Upper lobe of right lung (tissue), 1 donor: ENCODE measurements around the gene ANKMY1. TPM values are rescaled to one million over a fixed set of nuclear protein-coding genes. Genes with fewer than 3 reads are reported as not detected.

Experiments
- ATAC-seq: fragments of 200-7000 bp; cut with Tn5 transposase; one replicate; pipeline ENCODE4 v1.9.1; 2020; ENCODE audit warnings: mild to moderate bottlenecking, moderate library complexity
- DNase-seq: peaks from one replicate; pipeline ENCODE4 v3.0.0-alpha.2; 2020
- H3K27ac ChIP-seq: fragments of 200-600 bp; one replicate; pipeline ENCODE4 v1.8.0; 2022
- H3K27me3 ChIP-seq: fragments of 200-600 bp; one replicate; pipeline ENCODE4 v1.8.0; 2022; ENCODE audit warnings: mild to moderate bottlenecking
- H3K36me3 ChIP-seq: fragments of 200-600 bp; one replicate; pipeline ENCODE4 v1.8.0; 2022
- H3K4me1 ChIP-seq: fragments of 200-600 bp; one replicate; pipeline ENCODE4 v1.8.0; 2022
- H3K4me3 ChIP-seq: fragments of 200-600 bp; one replicate; pipeline ENCODE4 v1.8.0; 2022; ENCODE audit warnings: mild to moderate bottlenecking
- H3K9me3 ChIP-seq: fragments of 200-600 bp; one replicate; pipeline ENCODE4 v1.8.0; 2022
- CTCF ChIP-seq: fragments of 200-600 bp; IDR thresholded peaks from one replicate; pipeline ENCODE4 v1.8.0; 2022; ENCODE audit warnings: antibody characterized with exemption
- intact Hi-C: fragments of 100-400 bp; cut with DNase I; formaldehyde crosslinking; loops from one replicate; pipeline ENCODE4 v1.11.0; 2022
- total RNA-seq: library from RNA; stranded (reverse); fragmentation: NEBNext Ultra II Directional; extraction: Animal tissue kit (Norgen Biotek cat#: 25700); gene quantifications from one replicate; pipeline ENCODE4 v1.2.1, GENCODE V29; 2021
- donor health status: DM: no; HTN: yes; CAD: no; lungs with severe emphysema.

The ANKMY1 gene
- total RNA-seq, 1 donor from 2014 or later, result 19.3 TPM

GRCh38 chr2:240589375-240589774 lies 31.6 kb upstream of the ANKMY1 start:
- peak; percentile 53 for DNase-seq
- peaks cover 31% of the 10 kb centered on the region for H3K36me3 ChIP-seq

DNA sequence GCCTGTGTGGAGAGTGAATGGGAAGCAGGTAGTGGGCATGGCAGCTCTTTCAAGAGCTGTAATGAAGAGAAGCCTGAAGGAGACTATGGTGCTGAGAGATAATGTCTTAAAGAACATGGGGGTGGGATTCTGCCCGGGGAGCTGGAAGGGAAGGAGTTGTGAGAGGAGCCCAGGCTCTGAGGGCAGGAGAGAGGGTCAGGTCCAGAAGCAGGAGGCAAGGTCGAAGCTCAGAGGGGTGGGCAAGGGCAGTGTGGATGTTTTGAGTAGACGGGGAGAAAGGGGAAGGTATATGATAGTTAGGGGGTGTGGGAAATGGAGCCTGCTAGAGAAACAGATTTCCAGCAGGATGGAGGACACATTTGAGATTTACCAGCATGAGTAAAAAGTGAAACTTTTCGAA lies 30.9 kb upstream of the ANKMY1 start:
- Histone ChIP-seq H3K4me3 (no peak overlapping the region), H3K9me3 (no peaks in the 10 kb centered on the region), H3K36me3 (peaks cover 31% of the 10 kb centered on the region), H3K4me1 (peaks cover 30% of the 10 kb centered on the region), H3K27ac (no peak overlapping the region), H3K27me3 (no peaks in the 10 kb centered on the region)
- intact Hi-C loops, result no loop called here
- no peak for ATAC-seq
- no peak for DNase-seq
- TF ChIP-seq CTCF, result no peak

More at GRCh38 chr2:240589375-240589774, 31.6 kb upstream of the ANKMY1 start:
- Histone ChIP-seq H3K9me3 (no peaks in the 10 kb centered on the region), H3K4me3 (no peak overlapping the region), H3K4me1 (peaks cover 28% of the 10 kb centered on the region), H3K27ac (no peak overlapping the region), H3K27me3 (no peaks in the 10 kb centered on the region)
- intact Hi-C loops, result no loop called here
- no peak for ATAC-seq
- no peak for TF ChIP-seq CTCF

GRCh38 chr2:240588006-240588655 lies 30.3 kb upstream of the ANKMY1 start:
- intact Hi-C loops, result no loop called here
- H3K9me3 ChIP-seq, result no peaks in the 10 kb centered on the region
- H3K4me3 ChIP-seq, result no peak overlapping the region
- no peak for ATAC-seq
- peaks cover 30% of the 10 kb centered on the region for H3K4me1 ChIP-seq
- H3K36me3 ChIP-seq, result peaks cover 31% of the 10 kb centered on the region
- TF ChIP-seq CTCF, result no peak
- no peak overlapping the region for H3K27ac ChIP-seq
- DNase-seq, result peak; percentile 39
- H3K27me3 ChIP-seq, result no peaks in the 10 kb centered on the region

DNA sequence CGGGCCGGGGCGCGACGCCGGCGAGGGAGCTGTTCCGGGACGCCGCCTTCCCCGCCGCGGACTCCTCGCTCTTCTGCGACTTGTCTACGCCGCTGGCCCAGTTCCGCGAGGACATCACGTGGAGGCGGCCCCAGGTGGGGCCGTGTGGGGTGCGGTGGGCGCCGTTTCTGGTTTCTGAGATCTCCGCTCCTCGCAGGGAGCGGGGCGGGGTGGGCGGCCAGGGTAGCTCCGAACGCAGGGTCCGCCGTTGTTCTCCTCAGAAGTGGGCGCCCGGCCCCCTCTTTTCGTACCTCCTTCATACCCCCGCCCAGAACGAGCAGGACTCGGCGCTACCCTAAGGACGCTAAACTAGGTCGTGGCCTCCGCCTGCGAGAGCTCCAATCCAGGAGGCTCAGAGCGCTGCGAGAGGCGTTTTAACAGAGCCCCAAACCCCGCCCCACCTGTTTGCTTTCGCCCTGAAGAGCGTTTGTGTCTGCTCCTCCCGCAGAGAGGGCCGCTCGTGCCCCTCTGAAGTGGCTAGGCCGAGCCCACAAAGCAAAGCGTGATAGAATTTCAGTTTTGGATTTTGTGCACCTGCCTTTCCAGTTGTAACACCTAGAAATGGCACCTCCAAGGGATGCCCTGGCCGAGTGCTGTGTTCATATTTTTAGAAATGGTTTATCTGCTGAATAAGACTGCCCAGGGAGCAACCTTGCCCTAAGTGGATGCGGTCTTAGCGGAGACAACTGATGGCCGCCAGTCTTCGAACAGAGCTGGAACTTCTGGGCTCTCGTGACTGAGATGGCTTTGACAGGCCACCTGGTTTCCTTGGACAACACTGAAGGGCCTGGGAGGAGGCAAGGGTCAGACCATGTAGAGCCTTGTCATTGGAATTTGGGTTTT lies 29.4 kb upstream of the ANKMY1 start:
- H3K4me1 ChIP-seq, result peaks cover 30% of the 10 kb centered on the region
- H3K4me3 ChIP-seq, result peak overlapping the region; percentile 72
- intact Hi-C loops, result no loop called here
- H3K27ac ChIP-seq, result peak overlapping the region; percentile 94
- ATAC-seq, result peak; percentile 32
- H3K9me3 ChIP-seq, result no peaks in the 10 kb centered on the region
- TF ChIP-seq CTCF, result no peak
- H3K27me3 ChIP-seq, result no peaks in the 10 kb centered on the region
- peaks cover 26% of the 10 kb centered on the region for H3K36me3 ChIP-seq
- DNase-seq, result peak; percentile 79

DNA sequence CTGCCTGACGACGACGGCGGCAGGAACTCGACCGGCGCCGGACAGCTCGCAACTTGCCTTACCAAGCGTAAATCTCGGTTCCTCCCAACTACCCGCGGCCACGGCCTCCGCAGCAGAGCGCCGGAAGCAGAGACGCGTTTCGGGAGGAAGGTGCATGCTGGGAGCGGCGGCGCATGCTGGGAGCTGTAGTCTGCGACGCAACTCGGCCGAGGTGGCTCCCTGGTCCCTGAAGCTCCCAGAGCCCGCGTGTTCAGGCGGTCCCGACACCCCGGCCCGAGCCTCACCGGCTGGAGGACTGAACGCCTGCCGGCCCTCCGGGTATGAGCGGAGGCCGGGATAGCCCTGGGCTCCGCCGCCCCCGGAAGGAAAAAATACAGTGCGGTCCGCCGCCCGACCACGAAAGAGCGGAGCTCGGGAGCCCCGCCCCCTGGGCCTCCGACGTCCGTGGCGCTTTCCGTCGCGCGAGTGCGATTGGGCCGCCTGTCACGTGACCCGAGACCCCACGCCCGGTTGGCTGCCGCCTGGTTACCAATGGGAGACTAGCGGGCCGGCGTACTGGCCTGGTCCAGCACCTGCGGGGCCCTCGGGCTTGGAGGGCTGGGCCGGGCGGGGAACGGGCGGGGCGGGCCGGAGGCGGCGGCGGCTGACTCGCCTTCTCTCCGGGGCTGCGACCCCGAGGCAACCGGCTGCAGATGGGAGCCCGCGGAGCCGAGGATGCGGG lies 28.6 kb upstream of the ANKMY1 start, which contains the start of gene CAPN10:
Gene CAPN10, plus strand, starts transcription at position 537 of the 721 bp plus-strand sequence. Its CDS starts 178 bp downstream, at position 715.
- Histone ChIP-seq H3K27me3 (no peaks in the 10 kb centered on the region), H3K4me3 (peak within 1 kb of the TSS; percentile 72), H3K27ac (peak within 1 kb of the TSS; percentile 94), H3K4me1 (peaks cover 30% of the 10 kb centered on the region), H3K36me3 (peaks cover 18% of the 10 kb centered on the region), H3K9me3 (no peaks in the 10 kb centered on the region)
- TF ChIP-seq CTCF, result no peak
- intact Hi-C loops, result no loop called here
- DNase-seq (peak; percentile 100), ATAC-seq (peak; percentile 97)
